CD14-positive monocyte (primary cell): ENCODE measurements around the gene PADI4. TPM values are rescaled to one million over a fixed set of nuclear protein-coding genes. Genes with fewer than 3 reads are reported as not detected.

Source experiments
- DNase-seq, 3 donors: peaks; one replicate each; pipeline ENCODE4 v3.0.0-alpha.2; 2011 to 2022
- H2AFZ ChIP-seq: 2 replicates; pipeline ENCODE4 v1.6.0; 2012; ENCODE audit warnings: mild to moderate bottlenecking, low read depth, low read length, inconsistent platforms; ENCODE audit not compliant: insufficient read depth, poor library complexity, severe bottlenecking
- H3K27ac ChIP-seq, 2 donors: 1 replicate in 1 of 2; 2 replicates in 1 of 2; pipeline ENCODE4 v1.5.1; 2012 to 2013; ENCODE audit warnings: low read length in 2 of 2, control low read depth in 1 of 2, inconsistent platforms in 1 of 2, low read depth in 1 of 2, mild to moderate bottlenecking in 1 of 2
- H3K27me3 ChIP-seq, 2 donors: one replicate each; pipeline versions ENCODE4 v1.6.0 to v1.6.1; 2011 to 2013; ENCODE audit warnings: low read length in 2 of 2; ENCODE audit not compliant: control insufficient read depth in 2 of 2, insufficient read depth in 2 of 2
- H3K36me3 ChIP-seq, 2 donors: replicated peaks in 1 of 2; 1 replicate in 1 of 2; 2 replicates in 1 of 2; pipeline versions ENCODE4 v1.5.1 to v1.6.1; 2012 to 2013; ENCODE audit warnings: low read length in 2 of 2, control low read depth in 1 of 2, inconsistent platforms in 1 of 2, mild to moderate bottlenecking in 1 of 2; ENCODE audit not compliant: insufficient read depth in 2 of 2, control insufficient read depth in 1 of 2
- H3K4me1 ChIP-seq, 2 donors: 1 replicate in 1 of 2; 2 replicates in 1 of 2; pipeline versions ENCODE4 v1.5.1 to v1.6.1; 2012 to 2013; ENCODE audit warnings: low read length in 2 of 2, control low read depth in 1 of 2, inconsistent platforms in 1 of 2, mild to moderate bottlenecking in 1 of 2, moderate library complexity in 1 of 2; ENCODE audit not compliant: insufficient read depth in 2 of 2, control insufficient read depth in 1 of 2
- H3K4me2 ChIP-seq: replicated peaks from 2 replicates; pipeline ENCODE3; 2012; ENCODE audit warnings: low read length, moderate library complexity, mild to moderate bottlenecking; ENCODE audit not compliant: poor library complexity, severe bottlenecking; ENCODE audit errors: extremely low read depth
- H3K4me3 ChIP-seq, 3 experiments: fragments of 200-600 bp in 1 of 3; sonication (generic) in 1 of 3; replicated peaks in 1 of 3; 1 replicate in 2 of 3; 2 replicates in 1 of 3; pipeline ENCODE4 v1.5.1; 2011 to 2013; ENCODE audit warnings: low read length in 3 of 3, mild to moderate bottlenecking in 3 of 3, control low read depth in 2 of 3, low read depth in 2 of 3, inconsistent platforms in 1 of 3, moderate library complexity in 1 of 3
- H3K79me2 ChIP-seq: 2 replicates; pipeline ENCODE4 v1.6.0; 2012; ENCODE audit warnings: mild to moderate bottlenecking, control low read depth, inconsistent platforms, low read length, moderate library complexity; ENCODE audit not compliant: insufficient read depth
- H3K9ac ChIP-seq: 2 replicates; pipeline ENCODE4 v1.6.0; 2017; ENCODE audit warnings: low read length, mild to moderate bottlenecking; ENCODE audit not compliant: insufficient read depth, poor library complexity, severe bottlenecking
- H3K9me3 ChIP-seq, 2 donors: replicated peaks in 1 of 2; 1 replicate in 1 of 2; 2 replicates in 1 of 2; pipeline versions ENCODE4 v1.5.1 to v1.6.1; 2012 to 2013; ENCODE audit warnings: low read length in 2 of 2, control low read depth in 1 of 2; ENCODE audit not compliant: control insufficient read depth in 1 of 2, insufficient read depth in 1 of 2
- H4K20me1 ChIP-seq: 2 replicates; pipeline ENCODE4 v1.6.0; 2012; ENCODE audit warnings: mild to moderate bottlenecking, low read length, control low read depth, moderate library complexity; ENCODE audit not compliant: insufficient read depth
- H3K27ac Mint-ChIP-seq, 7 donors: one replicate each; pipeline ENCODE4 v1.8.0; 2020; ENCODE audit warnings: mild to moderate bottlenecking in 7 of 7, mixed read lengths in 7 of 7, moderate library complexity in 6 of 7, inconsistent platforms in 2 of 7
- H3K27me3 Mint-ChIP-seq, 3 donors: one replicate each; pipeline ENCODE4 v1.8.0; 2021 to 2022; ENCODE audit warnings: low read depth in 3 of 3, mild to moderate bottlenecking in 3 of 3, mixed read lengths in 3 of 3, moderate library complexity in 3 of 3, inconsistent platforms in 1 of 3
- H3K36me3 Mint-ChIP-seq, 2 donors: one replicate each; pipeline ENCODE4 v1.8.0; 2020; ENCODE audit warnings: mixed read lengths in 2 of 2, inconsistent platforms in 1 of 2, mild to moderate bottlenecking in 1 of 2
- H3K4me1 Mint-ChIP-seq: one replicate; pipeline ENCODE4 v1.8.0; 2020; ENCODE audit warnings: mild to moderate bottlenecking, mixed read lengths
- H3K4me3 Mint-ChIP-seq, 2 donors: one replicate each; pipeline ENCODE4 v1.8.0; 2020; ENCODE audit warnings: mild to moderate bottlenecking in 2 of 2, mixed read lengths in 2 of 2, moderate library complexity in 1 of 2
- H3K9me3 Mint-ChIP-seq, 7 donors: one replicate each; pipeline ENCODE4 v1.8.0; 2020 to 2022; ENCODE audit warnings: mixed read lengths in 7 of 7, mild to moderate bottlenecking in 6 of 7, moderate library complexity in 6 of 7, inconsistent platforms in 2 of 7
- WGBS: methylation state at CpG from one replicate; pipeline ENCODE4 v1.1.5; 2013; ENCODE audit warnings: missing lambda C conversion rate; ENCODE audit not compliant: insufficient coverage; 5-methylcytosine and 5-hydroxymethylcytosine counted together
- intact Hi-C, 2 donors: fragments of 100-400 bp; cut with micrococcal nuclease; formaldehyde crosslinking; loops; one replicate each; pipeline versions ENCODE4 v1.15.0 to v1.15.1; 2023
- polyA plus RNA-seq, 3 donors: library from polyadenylated mRNA; depleted of rRNA in 1 of 3; unstranded in 2 of 3; stranded (reverse) in 1 of 3; fragments of 300-500 nt in 2 of 3; fragments of >200 nt in 1 of 3; fragmentation: Illumina TruSeq in 2 of 3; gene quantifications; 1 replicate in 2 of 3; 2 replicates in 1 of 3; pipeline ENCODE4 v1.2.3, GENCODE V29; 2012 to 2021
- TF ChIP-seq, protein P1 (sequence below): fragments of 200-600 bp; IDR thresholded peaks from one replicate; pipeline ENCODE4 v1.8.0; 2022; ENCODE audit warnings: antibody characterized with exemption, mild to moderate bottlenecking

PADI4 gene
- polyA plus RNA-seq, 3 donors = 160 to 356 (median 164) TPM

DNA sequence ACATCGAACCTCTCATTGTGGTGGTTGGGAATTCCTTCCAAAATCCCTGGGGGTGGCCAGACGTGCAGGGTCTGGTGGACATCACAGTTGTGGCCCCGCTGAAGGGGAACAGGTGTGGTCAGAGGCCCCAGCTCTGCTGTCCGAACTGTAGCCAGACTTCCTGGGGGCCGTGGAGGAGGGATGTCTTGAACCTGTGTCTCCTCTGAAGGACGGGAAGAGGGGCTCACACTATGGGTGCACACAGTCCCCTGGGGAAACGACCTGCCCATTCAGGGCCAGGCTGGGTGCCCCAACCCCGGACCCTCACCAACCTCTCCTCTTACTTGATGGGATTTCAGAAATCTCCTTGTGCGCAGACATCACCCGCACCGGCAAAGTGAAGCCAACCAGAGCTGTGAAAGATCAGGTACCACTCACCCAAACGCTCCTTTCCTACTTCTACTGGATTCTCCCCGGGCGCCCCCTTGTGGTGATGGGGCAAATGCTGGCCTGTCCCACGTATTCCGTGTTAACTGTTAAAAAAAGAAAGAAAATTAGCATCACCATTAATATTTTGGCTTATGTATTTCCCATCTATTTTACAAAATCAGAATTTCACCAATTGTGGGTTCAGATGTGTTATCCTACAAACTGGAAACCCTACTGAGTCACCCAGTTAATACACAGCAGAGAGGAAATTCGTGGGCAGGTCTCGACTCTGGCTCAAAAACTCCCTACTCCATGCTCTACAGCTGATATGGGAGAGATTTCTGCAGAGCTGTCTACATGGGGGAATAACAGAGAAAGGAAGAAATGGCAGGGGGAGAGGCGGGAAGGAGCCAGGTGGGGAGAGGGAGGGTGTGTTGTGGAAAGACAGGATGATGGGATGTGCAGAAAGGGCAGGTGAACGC lies 28.1 kb downstream of the PADI4 start:
- 76% methylated on average over 8 of the region's 20 CpGs for WGBS
- H3K36me3 Mint-ChIP-seq = peaks cover 84 to 97% of the 10 kb centered on the region in 2 donors
- intact Hi-C loops = loop anchor here in 1 of 2 donors (10.0 kb wide), 1 partner anchor 211 kb away; no protein-coding TSS in a partner anchor
- H3K27ac ChIP-seq = no peak overlapping the region
- no peaks in the 10 kb centered on the region for H3K9me3 ChIP-seq
- no peak overlapping the region for H3K4me3 ChIP-seq
- peaks cover 16% of the 10 kb centered on the region for H4K20me1 ChIP-seq
- peaks cover 1% of the 10 kb centered on the region for H3K4me1 Mint-ChIP-seq
- H3K27me3 Mint-ChIP-seq = peaks cover 0 to 2% (median 1%) of the 10 kb centered on the region in 3 donors
- H3K9ac ChIP-seq = no peak overlapping the region
- no peak overlapping the region for H2AFZ ChIP-seq
- peaks cover 4% of the 10 kb centered on the region for H3K79me2 ChIP-seq
- no peak overlapping the region for H3K4me2 ChIP-seq
- peaks cover 83 to 96% of the 10 kb centered on the region in 2 donors for H3K36me3 ChIP-seq
- H3K9me3 Mint-ChIP-seq = peaks cover 0 to 2% (median 0%) of the 10 kb centered on the region in 7 donors
- H3K4me1 ChIP-seq = no peaks in the 10 kb centered on the region
- peak; percentile 47 to 60 (median 58) for DNase-seq
- H3K4me3 Mint-ChIP-seq = no peak overlapping the region
- no peaks in the 10 kb centered on the region for H3K27me3 ChIP-seq
- TF ChIP-seq, protein P1, sequence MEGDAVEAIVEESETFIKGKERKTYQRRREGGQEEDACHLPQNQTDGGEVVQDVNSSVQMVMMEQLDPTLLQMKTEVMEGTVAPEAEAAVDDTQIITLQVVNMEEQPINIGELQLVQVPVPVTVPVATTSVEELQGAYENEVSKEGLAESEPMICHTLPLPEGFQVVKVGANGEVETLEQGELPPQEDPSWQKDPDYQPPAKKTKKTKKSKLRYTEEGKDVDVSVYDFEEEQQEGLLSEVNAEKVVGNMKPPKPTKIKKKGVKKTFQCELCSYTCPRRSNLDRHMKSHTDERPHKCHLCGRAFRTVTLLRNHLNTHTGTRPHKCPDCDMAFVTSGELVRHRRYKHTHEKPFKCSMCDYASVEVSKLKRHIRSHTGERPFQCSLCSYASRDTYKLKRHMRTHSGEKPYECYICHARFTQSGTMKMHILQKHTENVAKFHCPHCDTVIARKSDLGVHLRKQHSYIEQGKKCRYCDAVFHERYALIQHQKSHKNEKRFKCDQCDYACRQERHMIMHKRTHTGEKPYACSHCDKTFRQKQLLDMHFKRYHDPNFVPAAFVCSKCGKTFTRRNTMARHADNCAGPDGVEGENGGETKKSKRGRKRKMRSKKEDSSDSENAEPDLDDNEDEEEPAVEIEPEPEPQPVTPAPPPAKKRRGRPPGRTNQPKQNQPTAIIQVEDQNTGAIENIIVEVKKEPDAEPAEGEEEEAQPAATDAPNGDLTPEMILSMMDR = peak; percentile 90
- peak overlapping the region in 3 of 7 donors; percentile 26 to 60 (median 56) for H3K27ac Mint-ChIP-seq

DNA sequence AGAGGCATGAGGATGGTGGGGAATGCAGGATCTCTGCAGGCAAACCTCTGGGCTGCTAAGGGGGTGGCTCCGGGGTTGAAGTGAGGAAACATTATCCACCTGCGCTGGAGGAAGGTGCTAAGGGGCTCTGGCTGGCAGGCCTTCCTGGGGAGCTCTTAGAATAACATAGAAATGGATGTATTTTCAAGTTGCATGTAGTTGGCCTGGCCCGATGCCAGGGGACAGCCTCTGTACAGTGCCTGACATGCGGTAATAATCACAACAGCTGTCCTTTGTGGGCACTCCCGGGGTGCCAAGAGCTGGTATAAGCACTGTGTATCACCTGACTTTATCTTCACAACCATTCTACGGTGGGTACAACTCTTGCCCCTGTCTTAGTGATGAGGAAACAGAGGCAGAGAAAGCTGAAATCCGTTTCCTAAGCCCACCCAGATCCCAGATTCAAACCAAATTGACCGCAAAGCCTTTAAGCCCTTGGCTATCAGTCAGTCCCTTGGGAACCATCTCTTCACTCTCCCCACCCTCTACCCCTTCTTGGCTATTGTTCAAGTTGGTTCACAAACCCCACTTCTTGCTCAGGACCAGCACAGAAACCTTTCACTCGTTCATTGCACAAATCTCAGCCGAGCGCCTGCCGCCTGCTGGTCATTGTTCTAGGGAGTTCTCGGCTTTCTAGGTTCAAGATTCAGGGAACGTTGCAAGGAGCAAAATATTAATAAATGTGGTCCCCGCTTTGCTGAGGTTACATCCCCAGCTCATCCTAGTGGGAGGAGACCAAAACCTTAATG lies 30.9 kb downstream of the PADI4 start:
- WGBS = 100% methylated on average over 4 of the region's 15 CpGs
- Mint-ChIP-seq H3K9me3 (peaks cover 0 to 8% (median 3%) of the 10 kb centered on the region in 7 donors), H3K4me3 (no peak overlapping the region), H3K27me3 (peaks cover 0 to 2% (median 1%) of the 10 kb centered on the region in 3 donors), H3K36me3 (peaks cover 78 to 97% of the 10 kb centered on the region in 2 donors), H3K27ac (peak overlapping the region in 1 of 7 donors; percentile 41), H3K4me1 (peaks cover 1% of the 10 kb centered on the region)
- no peak overlapping the region for H2AFZ ChIP-seq
- no peak overlapping the region for H3K4me3 ChIP-seq
- H3K4me2 ChIP-seq = no peak overlapping the region
- H3K79me2 ChIP-seq = no peaks in the 10 kb centered on the region
- no peaks in the 10 kb centered on the region for H3K27me3 ChIP-seq
- peaks cover 80 to 92% of the 10 kb centered on the region in 2 donors for H3K36me3 ChIP-seq
- no peak for DNase-seq
- no peaks in the 10 kb centered on the region for H3K9me3 ChIP-seq
- TF ChIP-seq, protein P1 = no peak
- peaks cover 12% of the 10 kb centered on the region for H4K20me1 ChIP-seq
- intact Hi-C loops = loop anchor here in 1 of 2 donors (10.0 kb wide), 1 partner anchor 214 kb away; no protein-coding TSS in a partner anchor
- no peak overlapping the region for H3K27ac ChIP-seq
- no peaks in the 10 kb centered on the region for H3K4me1 ChIP-seq
- H3K9ac ChIP-seq = no peak overlapping the region
